Measurements from ENCODE around the gene FUBP1. TPM values are rescaled to one million over a fixed set of nuclear protein-coding genes. Genes with fewer than 3 reads are reported as not detected.

The FUBP1 gene
- polyA plus RNA-seq, 3 donors, result 16.5 to 47.3 (median 16.5) TPM

DNA sequence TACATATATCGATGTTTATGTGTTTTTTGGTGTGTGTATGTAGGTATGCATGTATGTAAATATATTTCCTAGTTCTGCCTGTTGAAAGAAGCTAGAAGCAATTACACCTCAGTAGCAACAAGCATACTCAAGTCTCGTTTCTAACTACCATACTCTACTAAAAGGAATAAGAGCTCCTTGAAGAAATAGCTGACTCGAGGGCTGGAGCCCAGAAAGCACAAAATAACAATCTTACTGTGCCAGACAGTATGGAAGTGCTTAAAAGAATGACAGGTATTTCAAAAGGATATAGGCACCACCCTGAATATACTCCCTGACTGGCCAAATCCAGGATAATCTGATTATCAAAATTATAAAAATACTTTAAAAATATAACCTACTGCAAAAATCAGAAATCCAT is 23.2 kb downstream of the FUBP1 start:
- Histone ChIP-seq H3K9ac (ENCODE audit: insufficient read depth, low read length, poor library complexity, severe bottlenecking) (no peak overlapping the region), H2AFZ (ENCODE audit: insufficient read depth, low read depth, low read length, poor library complexity, severe bottlenecking) (no peak overlapping the region), H3K4me1 (ENCODE audit: control insufficient read depth in 1 of 2, insufficient read depth in 2 of 2, low read length in 2 of 2) (peaks cover 7 to 9% of the 10 kb centered on the region in 2 donors), H3K27me3 (ENCODE audit: control insufficient read depth in 2 of 2, insufficient read depth in 2 of 2, low read length in 2 of 2) (no peaks in the 10 kb centered on the region), H3K9me3 (replicated peaks in 1 of 2; ENCODE audit: control insufficient read depth in 1 of 2, insufficient read depth in 1 of 2, low read length in 2 of 2) (no peaks in the 10 kb centered on the region), H3K4me2 (replicated peaks; ENCODE audit: extremely low read depth, low read length, poor library complexity, severe bottlenecking) (no peak overlapping the region), H3K36me3 (replicated peaks in 1 of 2; ENCODE audit: control insufficient read depth in 1 of 2, insufficient read depth in 2 of 2, low read length in 2 of 2) (peaks cover 93 to 99% of the 10 kb centered on the region in 2 donors), H4K20me1 (ENCODE audit: insufficient read depth, low read length) (peaks cover 87% of the 10 kb centered on the region), H3K27ac (ENCODE audit: low read depth in 1 of 2, low read length in 2 of 2) (no peak overlapping the region), H3K4me3 (replicated peaks in 1 of 3; ENCODE audit: low read depth in 2 of 3, low read length in 3 of 3) (no peak overlapping the region), H3K79me2 (ENCODE audit: insufficient read depth, low read length) (peaks cover 55% of the 10 kb centered on the region)
- H3K9me3 Mint-ChIP-seq, result no peaks in the 10 kb centered on the region
- no peak overlapping the region for H3K27ac Mint-ChIP-seq
- WGBS (ENCODE audit: insufficient coverage), result no CpG with 5 or more reads among the region's 3 CpGs
- intact Hi-C loops (cut with micrococcal nuclease), result no loop called here
- peaks cover 12% of the 10 kb centered on the region for H3K4me1 Mint-ChIP-seq
- peaks cover 69 to 84% of the 10 kb centered on the region in 2 donors for H3K36me3 Mint-ChIP-seq
- DNase-seq, result no peak
- TF ChIP-seq, protein P1, sequence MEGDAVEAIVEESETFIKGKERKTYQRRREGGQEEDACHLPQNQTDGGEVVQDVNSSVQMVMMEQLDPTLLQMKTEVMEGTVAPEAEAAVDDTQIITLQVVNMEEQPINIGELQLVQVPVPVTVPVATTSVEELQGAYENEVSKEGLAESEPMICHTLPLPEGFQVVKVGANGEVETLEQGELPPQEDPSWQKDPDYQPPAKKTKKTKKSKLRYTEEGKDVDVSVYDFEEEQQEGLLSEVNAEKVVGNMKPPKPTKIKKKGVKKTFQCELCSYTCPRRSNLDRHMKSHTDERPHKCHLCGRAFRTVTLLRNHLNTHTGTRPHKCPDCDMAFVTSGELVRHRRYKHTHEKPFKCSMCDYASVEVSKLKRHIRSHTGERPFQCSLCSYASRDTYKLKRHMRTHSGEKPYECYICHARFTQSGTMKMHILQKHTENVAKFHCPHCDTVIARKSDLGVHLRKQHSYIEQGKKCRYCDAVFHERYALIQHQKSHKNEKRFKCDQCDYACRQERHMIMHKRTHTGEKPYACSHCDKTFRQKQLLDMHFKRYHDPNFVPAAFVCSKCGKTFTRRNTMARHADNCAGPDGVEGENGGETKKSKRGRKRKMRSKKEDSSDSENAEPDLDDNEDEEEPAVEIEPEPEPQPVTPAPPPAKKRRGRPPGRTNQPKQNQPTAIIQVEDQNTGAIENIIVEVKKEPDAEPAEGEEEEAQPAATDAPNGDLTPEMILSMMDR (IDR thresholded peaks at IDR 0.05), result no peak
- H3K4me3 Mint-ChIP-seq, result no peak overlapping the region
- H3K27me3 Mint-ChIP-seq (ENCODE audit: low read depth in 3 of 3), result no peaks in the 10 kb centered on the region

DNA sequence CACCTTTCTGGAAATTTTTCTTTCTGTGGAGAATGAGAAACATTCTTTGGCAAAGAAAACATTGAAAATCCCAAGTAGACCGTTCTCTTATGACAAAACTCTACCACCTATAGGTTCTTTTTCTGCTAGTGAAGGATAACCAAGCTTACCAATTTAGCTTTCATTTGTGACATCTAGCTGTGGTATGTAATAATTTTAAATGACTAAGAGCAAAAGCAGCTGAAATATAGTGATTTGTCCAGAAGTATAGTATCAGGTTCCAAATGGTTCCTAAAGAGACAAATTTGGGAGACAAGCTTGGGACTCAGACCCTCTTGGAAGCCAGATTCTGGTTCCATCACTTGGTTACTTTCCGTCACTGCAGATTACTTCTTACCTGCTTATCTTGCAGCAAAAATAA is 24.4 kb downstream of the FUBP1 start:
- Histone ChIP-seq H2AFZ (ENCODE audit: insufficient read depth, low read depth, low read length, poor library complexity, severe bottlenecking) (no peak overlapping the region), H3K9ac (ENCODE audit: insufficient read depth, low read length, poor library complexity, severe bottlenecking) (no peak overlapping the region), H3K27ac (ENCODE audit: low read depth in 1 of 2, low read length in 2 of 2) (no peak overlapping the region), H3K4me3 (replicated peaks in 1 of 3; ENCODE audit: low read depth in 2 of 3, low read length in 3 of 3) (no peak overlapping the region), H3K36me3 (replicated peaks in 1 of 2; ENCODE audit: control insufficient read depth in 1 of 2, insufficient read depth in 2 of 2, low read length in 2 of 2) (peaks cover 92 to 99% of the 10 kb centered on the region in 2 donors), H4K20me1 (ENCODE audit: insufficient read depth, low read length) (peaks cover 87% of the 10 kb centered on the region), H3K4me2 (replicated peaks; ENCODE audit: extremely low read depth, low read length, poor library complexity, severe bottlenecking) (no peak overlapping the region), H3K9me3 (replicated peaks in 1 of 2; ENCODE audit: control insufficient read depth in 1 of 2, insufficient read depth in 1 of 2, low read length in 2 of 2) (no peaks in the 10 kb centered on the region), H3K27me3 (ENCODE audit: control insufficient read depth in 2 of 2, insufficient read depth in 2 of 2, low read length in 2 of 2) (no peaks in the 10 kb centered on the region), H3K79me2 (ENCODE audit: insufficient read depth, low read length) (peaks cover 55% of the 10 kb centered on the region), H3K4me1 (ENCODE audit: control insufficient read depth in 1 of 2, insufficient read depth in 2 of 2, low read length in 2 of 2) (peaks cover 7 to 9% of the 10 kb centered on the region in 2 donors)
- TF ChIP-seq, protein P1 (IDR thresholded peaks at IDR 0.05), result no peak
- WGBS (ENCODE audit: insufficient coverage), result 100% methylated on average over 1 of the region's 2 CpGs
- Mint-ChIP-seq H3K4me3 (no peak overlapping the region), H3K27ac (no peak overlapping the region), H3K36me3 (peaks cover 57 to 82% of the 10 kb centered on the region in 2 donors), H3K4me1 (peaks cover 14% of the 10 kb centered on the region), H3K27me3 (ENCODE audit: low read depth in 3 of 3) (no peaks in the 10 kb centered on the region), H3K9me3 (no peaks in the 10 kb centered on the region)
- DNase-seq, result no peak
- intact Hi-C loops (cut with micrococcal nuclease), result no loop called here
